OCI-LY7 (cell line): Measurements from ENCODE around the gene AAGAB. TPM values are rescaled to one million over a fixed set of nuclear protein-coding genes. Genes with fewer than 3 reads are reported as not detected.

Experiments
- BruUV-seq: library from RNA; stranded (reverse); fragments of 400-500 nt; replicated peaks from 2 replicates; lab custom pipeline; 2021; lab: Mats Ljungman, UMichigan
- CTCF ChIA-PET: fragments of 300-600 bp; sonication (Branson Sonifier 250); formaldehyde crosslinking; loops from one replicate; lab custom pipeline; 2022; ENCODE audit warnings: antibody characterized with exemption; ENCODE audit not compliant: unreplicated experiment; lab: Charles Lee
- POLR2A ChIA-PET: fragments of 300-600 bp; sonication (Branson Sonifier 250); formaldehyde crosslinking; loops from one replicate; lab custom pipeline; 2022; ENCODE audit warnings: antibody characterized with exemption; lab: Charles Lee
- DNase-seq: peaks from one replicate; pipeline ENCODE4 v3.0.0-alpha.2; 2015; ENCODE audit warnings: low spot score
- H2AFZ ChIP-seq: fragments of 200-600 bp; sonication (generic), shearing (Covaris generic); 2 replicates; pipeline ENCODE4 v1.6.1; 2014; ENCODE audit warnings: mild to moderate bottlenecking, antibody characterized with exemption, low read length, moderate library complexity
- H3K27ac ChIP-seq: fragments of 200-600 bp; sonication (generic); 2 replicates; pipeline ENCODE4 v1.5.1; 2014; ENCODE audit warnings: mixed run types, low read depth, mild to moderate bottlenecking, moderate library complexity, low read length, inconsistent platforms; ENCODE audit not compliant: poor library complexity, severe bottlenecking
- H3K36me3 ChIP-seq: fragments of 200-600 bp; sonication (generic); 2 replicates; pipeline ENCODE4 v1.6.1; 2014; ENCODE audit warnings: mild to moderate bottlenecking, antibody characterized with exemption, low read length, moderate library complexity, mixed read lengths; ENCODE audit not compliant: insufficient read depth
- H3K4me1 ChIP-seq: fragments of 200-600 bp; sonication (generic); 2 replicates; pipeline ENCODE4 v1.5.1; 2014; ENCODE audit warnings: mild to moderate bottlenecking, low read length; ENCODE audit not compliant: insufficient read depth, poor library complexity, severe bottlenecking
- H3K4me2 ChIP-seq: fragments of 200-600 bp; sonication (generic); 2 replicates; pipeline ENCODE4 v1.6.1; 2014; ENCODE audit warnings: mild to moderate bottlenecking, low read length
- H3K4me3 ChIP-seq: fragments of 200-600 bp; sonication (generic); 2 replicates; pipeline ENCODE4 v1.5.1; 2014; ENCODE audit warnings: mild to moderate bottlenecking, low read depth, low read length; ENCODE audit not compliant: poor library complexity, severe bottlenecking
- H3K79me2 ChIP-seq: fragments of 200-600 bp; sonication (generic); 2 replicates; pipeline ENCODE4 v1.6.1; 2016; ENCODE audit warnings: low read depth, mild to moderate bottlenecking, low read length, moderate library complexity, mixed read lengths; ENCODE audit not compliant: insufficient read depth
- H3K9me2 ChIP-seq: fragments of 200-600 bp; sonication (generic); 2 replicates; pipeline ENCODE4 v1.6.1; 2016; ENCODE audit warnings: mild to moderate bottlenecking, low read length, mixed read lengths; ENCODE audit not compliant: insufficient read depth
- H3K9me3 ChIP-seq: fragments of 200-600 bp; sonication (generic); 2 replicates; pipeline ENCODE4 v1.6.1; 2014; ENCODE audit warnings: mild to moderate bottlenecking, mixed run types, low read length, mixed read lengths
- H4K20me1 ChIP-seq: fragments of 200-600 bp; sonication (generic); 2 replicates; pipeline ENCODE4 v1.6.1; 2014; ENCODE audit warnings: mild to moderate bottlenecking, antibody characterized with exemption, low read length, moderate library complexity, mixed read lengths; ENCODE audit not compliant: insufficient read depth
- CTCF ChIP-seq: fragments of 200-600 bp; sonication (generic); conservative IDR thresholded peaks from 2 replicates; pipeline ENCODE4 v1.5.1; 2014; ENCODE audit warnings: mild to moderate bottlenecking, antibody characterized with exemption, low read length, moderate library complexity, mixed read lengths
- EZH2phosphoT487 ChIP-seq: fragments of 200-600 bp; sonication (generic); IDR thresholded peaks from 2 replicates; pipeline ENCODE4 v1.6.1; 2018; ENCODE audit warnings: low read depth, borderline replicate concordance, mild to moderate bottlenecking, mixed run types, antibody characterized with exemption, low read length, moderate library complexity, mixed read lengths
- intact Hi-C: fragments of 100-400 bp; cut with micrococcal nuclease; formaldehyde crosslinking; loops from one replicate; pipeline ENCODE4 v1.10.0; 2022; ENCODE audit not compliant: unreplicated experiment
- total RNA-seq, 2 experiments: library from RNA; depleted of rRNA in 1 of 2; stranded (reverse); fragments of >200 nt in 1 of 2; shearing (Covaris generic) in 1 of 2; gene quantifications; 2 replicates each; pipeline ENCODE4 v1.2.3, GENCODE V29; 2014 to 2022

The AAGAB gene
- total RNA-seq, 2 experiments from 2014 or later = 31.0 to 39.9 TPM

- H3K79me2 ChIP-seq = peaks cover 53% of the 10 kb centered on the region
- peak overlapping the region; percentile 91 for H3K4me3 ChIP-seq
- H3K27ac ChIP-seq = no peak overlapping the region
- H3K9me3 ChIP-seq = no peaks in the 10 kb centered on the region
- peaks cover 15% of the 10 kb centered on the region for H3K36me3 ChIP-seq
- CTCF ChIA-PET = interaction anchor here (0.5 kb wide), 1 partner anchor 264 kb away, joined by 3 read pairs; no protein-coding TSS in a partner anchor
- no peak for DNase-seq
- no TSS peak for BruUV-seq
- H3K4me1 ChIP-seq = peaks cover 13% of the 10 kb centered on the region
- no peaks in the 10 kb centered on the region for H3K9me2 ChIP-seq
- H2AFZ ChIP-seq = no peak overlapping the region
- intact Hi-C loops = loop anchor here (5.0 kb wide), 1 partner anchor 171 kb away; no protein-coding TSS in a partner anchor
- H3K4me2 ChIP-seq = peak overlapping the region; percentile 98
- POLR2A ChIA-PET = interaction anchor here (0.7 to 1.1 kb wide), 3 partner anchors 22 to 471 kb away, joined by 3 to 4 read pairs (median 3); no protein-coding TSS in a partner anchor
- H4K20me1 ChIP-seq = 0 out of 2 replicates have a peak, but pooled peaks cover 4% of the 10 kb centered on the region
- TF ChIP-seq EZH2phosphoT487 (no peak), CTCF (no peak)
These were observed 1.4 kb downstream of the AAGAB start for GRCh38 chr15:67253101-67253500.

- no peak overlapping the region for H3K27ac ChIP-seq
- H3K4me3 ChIP-seq = no peak overlapping the region
- no peaks in the 10 kb centered on the region for H3K9me2 ChIP-seq
- peaks cover 55% of the 10 kb centered on the region for H3K79me2 ChIP-seq
- CTCF ChIA-PET = no interaction called here
- no peak for DNase-seq
- TF ChIP-seq CTCF (no peak), EZH2phosphoT487 (no peak)
- peaks cover 9% of the 10 kb centered on the region; the same call in 1 of the 2 replicates for H3K9me3 ChIP-seq
- BruUV-seq = no TSS peak
- peaks cover 32% of the 10 kb centered on the region for H3K36me3 ChIP-seq
- 0 out of 2 replicates have a peak, but pooled peaks cover 4% of the 10 kb centered on the region for H4K20me1 ChIP-seq
- no peak overlapping the region for H3K4me2 ChIP-seq
- H2AFZ ChIP-seq = no peak overlapping the region
- POLR2A ChIA-PET = interaction anchor here (0.6 kb wide), 1 partner anchor 349 kb away, joined by 3 read pairs; no protein-coding TSS in a partner anchor
- peaks cover 13% of the 10 kb centered on the region for H3K4me1 ChIP-seq
- intact Hi-C loops = loop anchor here (5.0 kb wide), 1 partner anchor 169 kb away; no protein-coding TSS in a partner anchor
These were observed 3.1 kb downstream of the AAGAB start for GRCh38 chr15:67251318-67251717.

- Histone ChIP-seq H3K79me2 (peaks cover 70% of the 10 kb centered on the region), H3K36me3 (peaks cover 47% of the 10 kb centered on the region), H3K4me1 (peaks cover 13% of the 10 kb centered on the region), H3K4me3 (no peak overlapping the region), H3K27ac (no peak overlapping the region), H2AFZ (no peak overlapping the region), H3K9me2 (no peaks in the 10 kb centered on the region), H4K20me1 (0 out of 2 replicates have a peak, but pooled peaks cover 4% of the 10 kb centered on the region), H3K4me2 (no peak overlapping the region), H3K9me3 (peaks cover 24% of the 10 kb centered on the region; the same call in 1 of the 2 replicates)
- BruUV-seq = no TSS peak
- no peak for DNase-seq
- ChIA-PET POLR2A (no interaction called here), CTCF (no interaction called here)
- intact Hi-C loops = loop anchor here (5.0 kb wide), 1 partner anchor 168 kb away; no protein-coding TSS in a partner anchor
- TF ChIP-seq EZH2phosphoT487 (no peak), CTCF (no peak)
These were observed 4.6 kb downstream of the AAGAB start for GRCh38 chr15:67249830-67250229.
